ENCODE data around the gene EIF2AK2.

Gene EIF2AK2

GRCh38 chr2:37173741-37174140 lies 17.0 kb upstream of the EIF2AK2 start:
- no peak for DNase-seq (ENCODE audit: low read depth in 1 of 2, low spot score in 1 of 2)

- DNase-seq (ENCODE audit: low read depth in 1 of 2, low spot score in 1 of 2) = no peak
Observed at GRCh38 chr2:37171624-37171950, 14.8 kb upstream of the EIF2AK2 start.

- DNase-seq (ENCODE audit: low read depth in 1 of 2, low spot score in 1 of 2) = no peak
Observed at GRCh38 chr2:37168217-37168981, 11.6 kb upstream of the EIF2AK2 start.

- no peak for DNase-seq (ENCODE audit: low read depth in 1 of 2, low spot score in 1 of 2)
Observed at GRCh38 chr2:37167636-37168180, 10.9 kb upstream of the EIF2AK2 start.

- DNase-seq (ENCODE audit: low read depth in 1 of 2, low spot score in 1 of 2) = no peak
Observed at GRCh38 chr2:37164757-37165156, 8.0 kb upstream of the EIF2AK2 start.

- no peak for DNase-seq (ENCODE audit: low read depth in 1 of 2, low spot score in 1 of 2)
Observed at GRCh38 chr2:37156071-37156856, 516 bp downstream of the EIF2AK2 start.

GRCh38 chr2:37154785-37155184 lies 2.0 kb downstream of the EIF2AK2 start:
- DNase-seq (ENCODE audit: low read depth in 1 of 2, low spot score in 1 of 2) = no peak

- no peak for DNase-seq (ENCODE audit: low read depth in 1 of 2, low spot score in 1 of 2)
Observed at GRCh38 chr2:37153224-37153623, 3.6 kb downstream of the EIF2AK2 start.

- no peak for DNase-seq (ENCODE audit: low read depth in 1 of 2, low spot score in 1 of 2)
Observed at GRCh38 chr2:37149626-37150322, 7.0 kb downstream of the EIF2AK2 start.

- DNase-seq (ENCODE audit: low read depth in 1 of 2, low spot score in 1 of 2) = no peak
Observed at GRCh38 chr2:37148325-37148724, 8.5 kb downstream of the EIF2AK2 start.

GRCh38 chr2:37146062-37146461 lies 10.7 kb downstream of the EIF2AK2 start:
- DNase-seq (ENCODE audit: low read depth in 1 of 2, low spot score in 1 of 2) = no peak

- no peak for DNase-seq (ENCODE audit: low read depth in 1 of 2, low spot score in 1 of 2)
Observed at GRCh38 chr2:37143974-37144373, 12.8 kb downstream of the EIF2AK2 start.

GRCh38 chr2:37142546-37142945 lies 14.2 kb downstream of the EIF2AK2 start:
- DNase-seq (ENCODE audit: low read depth in 1 of 2, low spot score in 1 of 2) = no peak

- DNase-seq (ENCODE audit: low read depth in 1 of 2, low spot score in 1 of 2) = no peak
Observed at GRCh38 chr2:37132914-37133313, 23.9 kb downstream of the EIF2AK2 start.

GRCh38 chr2:37125416-37125815 lies 31.4 kb downstream of the EIF2AK2 start:
- no peak for DNase-seq (ENCODE audit: low read depth in 1 of 2, low spot score in 1 of 2)

GRCh38 chr2:37119157-37119556 lies 37.6 kb downstream of the EIF2AK2 start:
- no peak for DNase-seq (ENCODE audit: low read depth in 1 of 2, low spot score in 1 of 2)

GRCh38 chr2:37117566-37117965 lies 39.2 kb downstream of the EIF2AK2 start:
- DNase-seq (ENCODE audit: low read depth in 1 of 2, low spot score in 1 of 2) = no peak

GRCh38 chr2:37111958-37112357 lies 44.8 kb downstream of the EIF2AK2 start:
- no peak for DNase-seq (ENCODE audit: low read depth in 1 of 2, low spot score in 1 of 2)

- DNase-seq (ENCODE audit: low read depth in 1 of 2, low spot score in 1 of 2) = no peak
Observed at GRCh38 chr2:37110306-37111212, 46.2 kb downstream of the EIF2AK2 start.

- no peak for DNase-seq (ENCODE audit: low read depth in 1 of 2, low spot score in 1 of 2)
Observed at GRCh38 chr2:37109523-37109922, 47.3 kb downstream of the EIF2AK2 start.

GRCh38 chr2:37105150-37105549 lies 51.6 kb downstream of the EIF2AK2 start:
- DNase-seq (ENCODE audit: low read depth in 1 of 2, low spot score in 1 of 2) = no peak
